PFSK-1 (cell line): ENCODE data around the gene PTPRO.

Source experiments
- FOXP2 ChIP-seq: optimal IDR thresholded peaks from 2 replicates; pipeline ENCODE3; 2011; ENCODE audit warnings: borderline replicate concordance, control low read depth, inconsistent platforms; ENCODE audit not compliant: insufficient read depth; ENCODE audit errors: extremely low read length, extremely low read depth
- POLR2AphosphoS5 ChIP-seq: IDR thresholded peaks from 2 replicates; pipeline ENCODE4 v1.6.1; 2012; ENCODE audit warnings: low read depth, mild to moderate bottlenecking, control low read depth, low read length, moderate library complexity
- SIN3A ChIP-seq: IDR thresholded peaks from 2 replicates; pipeline ENCODE4 v1.6.1; 2012; ENCODE audit warnings: mild to moderate bottlenecking, low read length, moderate library complexity, borderline replicate concordance; ENCODE audit not compliant: insufficient read depth
- TAF1 ChIP-seq: IDR thresholded peaks from 2 replicates; pipeline ENCODE4 v1.6.1; 2012; ENCODE audit warnings: low read length, control low read depth, borderline replicate concordance; ENCODE audit not compliant: insufficient read depth
- TF ChIP-seq, protein P1 (sequence below), 2 experiments: IDR thresholded peaks; 2 replicates each; pipeline versions ENCODE4 v1.6.1 to v1.8.0; 2011 to 2012; ENCODE audit warnings: low read depth in 2 of 2, low read length in 2 of 2, control low read depth in 1 of 2, inconsistent platforms in 1 of 2, mild to moderate bottlenecking in 1 of 2, moderate library complexity in 1 of 2; ENCODE audit not compliant: insufficient read depth in 1 of 2

PTPRO gene

DNA sequence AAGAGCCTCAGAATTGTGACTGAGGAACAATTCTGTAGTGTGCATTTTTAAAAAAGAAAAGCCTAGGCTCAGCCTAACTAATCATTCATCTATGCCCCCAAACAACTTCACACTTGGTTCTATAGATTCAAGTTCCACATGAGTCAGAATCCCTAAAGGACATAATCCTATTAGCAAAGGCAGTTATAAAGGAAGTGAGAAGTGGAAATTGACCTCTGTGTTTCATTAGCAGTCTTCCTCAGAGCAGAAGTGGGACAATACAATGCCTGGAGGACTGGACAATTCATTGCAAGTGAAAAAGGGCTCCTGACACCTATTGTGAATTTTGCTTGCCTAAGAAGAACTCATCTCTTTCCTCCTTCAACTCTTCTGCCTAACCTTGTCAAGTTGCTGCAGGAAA lies 222.3 kb downstream of the PTPRO start:
- no peak for TF ChIP-seq POLR2AphosphoS5
- no peak for TF ChIP-seq TAF1
- TF ChIP-seq SIN3A, result no peak
- TF ChIP-seq, protein P1, sequence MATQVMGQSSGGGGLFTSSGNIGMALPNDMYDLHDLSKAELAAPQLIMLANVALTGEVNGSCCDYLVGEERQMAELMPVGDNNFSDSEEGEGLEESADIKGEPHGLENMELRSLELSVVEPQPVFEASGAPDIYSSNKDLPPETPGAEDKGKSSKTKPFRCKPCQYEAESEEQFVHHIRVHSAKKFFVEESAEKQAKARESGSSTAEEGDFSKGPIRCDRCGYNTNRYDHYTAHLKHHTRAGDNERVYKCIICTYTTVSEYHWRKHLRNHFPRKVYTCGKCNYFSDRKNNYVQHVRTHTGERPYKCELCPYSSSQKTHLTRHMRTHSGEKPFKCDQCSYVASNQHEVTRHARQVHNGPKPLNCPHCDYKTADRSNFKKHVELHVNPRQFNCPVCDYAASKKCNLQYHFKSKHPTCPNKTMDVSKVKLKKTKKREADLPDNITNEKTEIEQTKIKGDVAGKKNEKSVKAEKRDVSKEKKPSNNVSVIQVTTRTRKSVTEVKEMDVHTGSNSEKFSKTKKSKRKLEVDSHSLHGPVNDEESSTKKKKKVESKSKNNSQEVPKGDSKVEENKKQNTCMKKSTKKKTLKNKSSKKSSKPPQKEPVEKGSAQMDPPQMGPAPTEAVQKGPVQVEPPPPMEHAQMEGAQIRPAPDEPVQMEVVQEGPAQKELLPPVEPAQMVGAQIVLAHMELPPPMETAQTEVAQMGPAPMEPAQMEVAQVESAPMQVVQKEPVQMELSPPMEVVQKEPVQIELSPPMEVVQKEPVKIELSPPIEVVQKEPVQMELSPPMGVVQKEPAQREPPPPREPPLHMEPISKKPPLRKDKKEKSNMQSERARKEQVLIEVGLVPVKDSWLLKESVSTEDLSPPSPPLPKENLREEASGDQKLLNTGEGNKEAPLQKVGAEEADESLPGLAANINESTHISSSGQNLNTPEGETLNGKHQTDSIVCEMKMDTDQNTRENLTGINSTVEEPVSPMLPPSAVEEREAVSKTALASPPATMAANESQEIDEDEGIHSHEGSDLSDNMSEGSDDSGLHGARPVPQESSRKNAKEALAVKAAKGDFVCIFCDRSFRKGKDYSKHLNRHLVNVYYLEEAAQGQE (IDR thresholded peaks at IDR 0.05; ENCODE audit: insufficient read depth in 1 of 2, low read depth in 2 of 2, low read length in 2 of 2), result no peak; a peak in 1 of 4 replicates
- no peak for TF ChIP-seq FOXP2

DNA sequence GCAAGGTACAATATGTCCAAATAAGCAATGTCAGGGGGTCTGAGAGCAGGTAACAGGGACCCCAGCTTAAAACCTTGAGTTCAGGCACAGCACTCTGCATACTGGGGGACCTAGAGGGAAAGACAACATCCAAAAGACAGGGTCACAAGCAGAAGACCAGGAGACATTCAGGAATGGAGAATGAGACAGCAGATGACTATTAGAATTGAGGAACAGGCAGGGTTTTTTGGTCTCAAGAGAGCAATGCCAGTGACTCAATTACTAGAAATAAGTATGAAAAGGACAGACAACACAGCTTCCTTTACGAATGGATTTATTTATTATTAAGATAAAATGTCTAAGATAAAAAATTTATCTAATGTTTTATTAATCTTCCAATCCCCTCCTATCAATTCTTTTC lies 223.0 kb downstream of the PTPRO start:
- TF ChIP-seq SIN3A (no peak), TAF1 (no peak), FOXP2 (no peak), POLR2AphosphoS5 (no peak)
- TF ChIP-seq, protein P1 (IDR thresholded peaks at IDR 0.05; ENCODE audit: insufficient read depth in 1 of 2, low read depth in 2 of 2, low read length in 2 of 2), result no peak

DNA sequence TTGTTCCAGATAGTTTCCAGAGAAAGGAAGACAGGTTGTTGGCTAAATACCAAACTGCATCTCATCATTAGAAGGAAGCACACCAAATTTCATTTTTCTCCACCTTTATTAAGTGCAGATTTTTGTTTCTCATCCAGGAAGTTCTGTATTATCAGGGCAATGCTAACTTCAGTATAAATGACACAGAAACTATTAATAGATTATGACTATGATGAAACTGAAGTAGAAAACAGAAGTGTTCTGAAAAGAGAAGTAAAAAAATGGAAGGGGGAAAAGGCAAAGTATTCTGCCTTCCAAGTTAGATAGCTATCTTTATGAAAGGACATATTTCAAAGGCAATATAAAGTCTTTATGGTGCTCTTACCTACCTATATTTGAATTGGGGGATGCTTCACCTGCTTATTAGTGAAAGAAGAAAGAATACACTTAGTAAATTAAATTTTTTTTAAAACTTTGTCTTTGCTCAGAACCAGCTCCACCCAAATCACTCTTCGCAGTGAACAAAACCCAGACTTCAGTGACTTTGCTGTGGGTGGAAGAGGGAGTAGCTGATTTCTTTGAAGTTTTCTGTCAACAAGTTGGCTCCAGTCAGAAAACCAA lies 223.9 kb downstream of the PTPRO start:
- TF ChIP-seq FOXP2, result no peak
- TF ChIP-seq POLR2AphosphoS5, result no peak
- TF ChIP-seq SIN3A, result no peak
- TF ChIP-seq, protein P1 (IDR thresholded peaks at IDR 0.05; ENCODE audit: insufficient read depth in 1 of 2, low read depth in 2 of 2, low read length in 2 of 2), result no peak
- TF ChIP-seq TAF1, result no peak

DNA sequence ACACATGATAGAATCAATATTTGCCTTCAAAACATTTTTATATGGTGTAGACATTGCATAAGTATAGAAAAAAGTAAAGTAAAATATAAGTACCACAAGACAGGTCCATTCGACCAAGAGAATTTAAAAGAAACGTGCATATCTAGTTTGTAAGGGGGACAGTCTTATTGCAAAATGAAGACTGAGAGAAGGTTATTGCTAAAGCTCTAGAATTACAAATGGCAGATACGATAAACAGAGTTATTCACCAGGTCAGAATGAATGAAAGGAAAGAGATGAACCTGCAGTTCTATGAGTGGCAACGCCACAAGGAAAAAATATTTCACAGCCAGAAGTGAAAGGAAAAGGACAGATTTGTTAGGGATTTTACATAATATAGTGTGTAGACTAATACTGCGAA lies 224.8 kb downstream of the PTPRO start:
- TF ChIP-seq, protein P1 (IDR thresholded peaks at IDR 0.05; ENCODE audit: insufficient read depth in 1 of 2, low read depth in 2 of 2, low read length in 2 of 2), result no peak
- TF ChIP-seq TAF1 (no peak), FOXP2 (no peak), SIN3A (no peak), POLR2AphosphoS5 (no peak)

DNA sequence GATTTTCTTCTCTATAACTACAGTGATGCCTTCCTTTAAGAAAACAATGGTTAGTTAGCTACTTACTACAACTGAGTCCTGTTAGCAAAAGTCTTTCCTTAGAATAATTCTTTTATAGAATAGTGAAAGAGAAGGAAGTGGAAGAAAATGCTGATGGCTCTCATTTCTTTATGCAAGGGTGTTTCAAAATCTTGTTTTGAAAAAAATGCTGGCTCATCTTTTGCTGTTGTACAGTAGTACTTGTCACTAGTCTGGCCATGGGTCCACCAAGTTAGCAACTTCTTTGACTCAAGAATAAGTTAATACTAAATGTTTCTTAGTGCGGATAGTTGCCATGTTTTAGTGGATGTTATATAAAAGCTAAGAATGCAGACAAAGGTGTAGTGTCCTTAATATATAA lies 225.4 kb downstream of the PTPRO start:
- TF ChIP-seq, protein P1 (IDR thresholded peaks at IDR 0.05; ENCODE audit: insufficient read depth in 1 of 2, low read depth in 2 of 2, low read length in 2 of 2), result no peak
- TF ChIP-seq FOXP2, result no peak
- no peak for TF ChIP-seq TAF1
- TF ChIP-seq POLR2AphosphoS5, result no peak
- TF ChIP-seq SIN3A, result no peak
